HG03039 (cell line): ENCODE data around the gene PTF1A.
"Not testable (repeated sequence)": the region's sequence is repeated elsewhere in the genome, so short reads cannot be mapped to it uniquely, and the experiment has no call there.

Experiments used
- ATAC-seq: cut with Tn5 transposase; IDR thresholded peaks from one replicate; pipeline ENCODE4 v1.9.1; 2021; ENCODE audit warnings: mild to moderate bottlenecking, moderate library complexity; ENCODE audit not compliant: unreplicated experiment

The PTF1A gene

DNA sequence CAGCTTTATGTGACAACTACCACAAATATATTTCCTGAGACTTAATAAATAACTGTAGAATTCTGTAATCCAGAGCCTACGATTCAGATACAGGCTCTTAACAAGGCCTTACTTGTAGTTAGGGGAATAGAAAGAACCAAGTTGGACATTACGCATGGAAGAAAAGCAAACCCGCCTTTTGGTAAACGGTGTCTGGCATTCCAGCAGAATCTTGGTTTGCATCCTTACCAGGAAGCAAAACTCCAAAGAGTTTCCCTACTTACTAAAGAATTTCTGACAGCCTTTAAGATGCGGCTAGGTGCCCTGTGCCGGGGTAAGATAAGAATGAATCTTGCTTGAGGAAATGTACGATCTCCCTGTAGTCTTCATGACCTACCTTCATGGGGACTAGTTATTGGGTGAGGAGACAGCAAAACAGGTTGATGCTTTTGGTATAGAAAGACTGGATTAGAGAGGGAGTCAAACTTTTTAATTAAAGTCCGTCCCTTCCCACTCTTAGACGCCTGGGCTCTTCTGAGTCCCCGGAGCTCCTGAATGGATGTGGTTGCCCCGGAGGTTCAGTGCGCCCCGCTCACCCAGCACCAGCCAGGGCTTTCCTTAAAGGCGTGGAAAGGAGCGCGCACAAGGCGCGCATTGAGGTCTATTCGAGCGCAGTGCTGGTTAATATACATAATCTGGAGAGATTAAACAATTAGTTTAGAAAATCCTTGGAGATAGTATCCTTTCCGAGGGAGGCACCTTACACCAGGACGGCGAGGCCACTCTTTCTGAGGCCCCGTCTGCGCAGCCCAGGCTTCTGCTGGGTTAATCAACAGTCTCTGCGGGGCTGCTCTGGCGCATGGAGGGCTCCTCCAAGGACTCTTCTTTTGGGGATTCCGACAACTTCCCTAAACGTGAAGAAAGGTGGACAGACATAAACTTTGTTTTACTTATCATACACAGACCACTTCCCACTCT lies 11.5 kb downstream of the PTF1A start:
- ATAC-seq, result no peak

DNA sequence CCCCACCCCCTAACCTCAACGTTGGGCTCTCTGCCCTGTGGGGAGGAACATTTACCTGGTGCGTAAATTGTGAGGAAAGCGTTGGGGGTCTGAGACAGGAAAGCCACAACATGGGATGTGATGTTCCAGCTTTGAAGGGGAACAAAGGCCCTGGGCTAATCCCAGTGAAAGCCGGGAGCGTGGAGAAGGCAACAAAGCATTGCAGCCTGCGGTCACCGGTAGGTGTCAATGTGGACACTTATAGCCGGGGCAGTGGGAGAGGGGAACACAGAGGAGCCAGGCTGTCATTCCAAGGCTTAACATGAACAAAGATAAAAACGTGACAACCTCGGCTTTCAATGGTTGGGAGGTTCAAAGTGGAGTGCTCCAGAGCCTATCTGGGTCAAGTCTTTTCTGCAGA lies 12.7 kb downstream of the PTF1A start:
- no peak for ATAC-seq

- ATAC-seq, result no peak
Observed at GRCh38 chr10:23205972-23206642, 14.0 kb downstream of the PTF1A start.

GRCh38 chr10:23217471-23217870 lies 25.4 kb downstream of the PTF1A start:
- ATAC-seq, result no peak

- ATAC-seq, result no peak
Observed at GRCh38 chr10:23230582-23230981, 38.5 kb downstream of the PTF1A start.

GRCh38 chr10:23238015-23238414 lies 45.9 kb downstream of the PTF1A start:
- no peak for ATAC-seq

DNA sequence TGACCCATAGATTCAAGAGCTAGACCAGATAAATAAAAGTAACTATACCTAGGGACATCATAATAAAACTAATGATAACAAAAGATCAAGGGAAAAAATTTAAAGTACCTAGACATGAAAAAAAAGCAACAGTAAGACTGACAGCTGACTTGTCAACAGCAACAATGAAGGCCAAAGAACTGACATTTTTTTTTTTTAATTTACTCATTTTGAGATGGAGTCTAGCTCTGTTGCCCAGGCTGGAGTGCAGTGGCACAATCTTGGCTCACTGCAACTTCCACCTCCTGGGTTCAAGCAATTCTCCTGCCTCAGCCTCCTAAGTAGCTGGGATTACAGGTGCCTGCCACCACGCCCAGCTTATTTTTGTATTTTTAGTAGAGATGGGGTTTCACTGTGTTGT lies 49.7 kb downstream of the PTF1A start:
- not testable (repeated sequence) for ATAC-seq
